Suppressor macrophage treated with lipopolysaccharide for 4 hours (primary cell): ENCODE results near the gene ZNF536.
"Not testable (repeated sequence)": the region's sequence is repeated elsewhere in the genome, so short reads cannot be mapped to it uniquely, and the experiment has no call there.

Experiments
- DNase-seq: peaks from one replicate; pipeline ENCODE4 v3.0.0-alpha.2; 2020

Gene ZNF536

DNA sequence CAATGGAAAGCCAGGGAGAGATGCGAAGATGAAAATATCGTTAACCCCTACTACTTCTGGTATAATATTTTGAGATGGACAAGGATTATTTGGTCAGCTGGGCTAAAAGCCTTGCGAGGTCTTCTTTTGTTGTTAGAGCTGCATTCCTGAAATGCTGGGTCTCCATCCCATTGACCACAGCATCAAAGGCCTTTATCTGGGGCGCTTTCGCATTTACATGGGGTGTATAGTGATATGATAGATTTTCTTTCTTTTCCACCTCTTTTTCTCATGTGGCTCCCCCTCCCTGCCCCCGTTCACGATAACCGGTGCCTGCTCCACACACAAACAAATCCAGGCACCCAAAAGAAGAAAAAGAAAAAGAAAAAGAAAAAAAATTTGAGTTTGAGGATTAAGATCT is 77.5 kb downstream of the ZNF536 start:
- DNase-seq: no peak

DNA sequence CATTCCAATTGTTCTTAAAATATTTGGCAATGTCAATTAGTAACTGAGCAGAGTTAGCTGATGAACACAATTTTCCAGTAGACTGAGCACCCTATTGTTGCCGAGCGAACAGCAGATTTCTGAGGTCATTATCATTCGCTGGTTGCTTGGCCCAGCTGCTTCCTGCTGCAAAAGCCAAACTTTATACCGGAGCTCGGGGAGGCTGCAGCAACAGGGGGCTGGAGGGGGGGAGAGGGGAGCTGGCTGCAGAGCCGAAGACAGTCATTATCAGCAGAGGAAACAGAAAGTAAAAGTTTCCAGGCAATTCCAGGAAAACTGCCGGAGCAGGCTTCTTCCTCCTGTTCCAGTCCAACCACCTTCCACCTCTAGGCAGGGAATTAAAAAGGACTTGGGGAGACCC is 77.9 kb downstream of the ZNF536 start:
- DNase-seq: no peak

DNA sequence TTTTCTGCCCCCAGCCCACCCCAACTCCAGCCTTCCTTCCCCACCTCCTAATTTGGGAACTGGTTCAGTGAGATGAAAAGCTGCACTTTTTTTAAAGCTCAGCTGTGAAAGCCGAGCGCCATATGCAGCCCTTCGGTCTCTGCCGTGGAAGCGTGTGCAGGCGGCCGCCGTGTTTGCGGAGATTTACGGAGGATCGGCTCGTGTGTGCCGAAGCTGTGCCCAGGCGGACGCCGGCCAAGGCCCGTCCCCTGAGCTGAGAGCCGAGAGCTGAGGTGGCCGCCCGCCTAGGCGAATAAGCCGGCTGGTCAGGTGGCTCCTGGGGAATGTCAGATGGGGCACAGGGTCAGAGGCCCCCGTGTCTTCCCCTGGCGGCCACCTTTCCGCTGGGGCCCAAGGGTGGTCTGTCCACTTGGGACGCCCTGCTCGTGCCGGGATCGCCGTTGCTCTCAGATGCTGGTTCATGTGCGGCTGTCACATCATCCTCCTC is 78.7 kb downstream of the ZNF536 start:
- no peak for DNase-seq

DNA sequence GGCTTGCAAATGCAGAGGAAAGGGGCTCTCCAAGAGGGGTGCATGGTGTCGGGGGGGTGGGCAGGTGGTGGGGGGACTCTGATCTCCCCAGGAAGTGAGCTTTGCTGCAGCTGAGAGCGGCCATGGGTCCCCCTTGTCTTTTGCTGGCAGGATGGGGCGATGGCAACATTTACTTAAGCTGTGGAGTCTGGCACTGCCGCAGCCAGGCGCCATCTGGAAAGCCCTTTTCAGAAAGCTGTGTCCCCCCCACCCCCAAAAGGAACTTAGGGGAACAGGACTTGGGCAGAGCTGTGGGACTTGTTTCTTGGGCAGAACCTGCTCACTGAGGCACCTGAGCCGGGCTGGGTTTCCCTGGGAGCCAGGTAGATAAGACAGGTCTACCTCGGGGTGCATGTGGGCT is 80.7 kb downstream of the ZNF536 start:
- no peak for DNase-seq

DNA sequence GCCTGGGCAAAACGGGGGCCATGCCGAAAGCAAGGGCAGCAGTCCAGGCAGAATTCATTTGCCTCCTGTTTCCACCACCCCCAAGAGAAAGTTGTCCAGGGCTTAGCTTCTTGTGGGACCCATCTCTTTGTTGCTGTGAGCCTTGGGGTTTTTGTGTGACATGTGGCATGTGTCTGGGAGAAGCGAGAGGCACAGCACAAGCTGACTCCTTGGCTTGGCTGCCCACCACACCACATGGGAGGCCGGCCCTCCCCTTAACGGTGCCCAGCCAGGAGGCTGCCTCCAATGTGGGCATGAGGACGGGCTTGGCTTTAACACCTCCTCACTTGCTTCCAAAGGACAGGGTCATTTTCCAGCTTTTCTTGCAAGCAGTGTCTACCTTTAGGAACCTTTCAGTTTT is 81.6 kb downstream of the ZNF536 start:
- no peak for DNase-seq

DNA sequence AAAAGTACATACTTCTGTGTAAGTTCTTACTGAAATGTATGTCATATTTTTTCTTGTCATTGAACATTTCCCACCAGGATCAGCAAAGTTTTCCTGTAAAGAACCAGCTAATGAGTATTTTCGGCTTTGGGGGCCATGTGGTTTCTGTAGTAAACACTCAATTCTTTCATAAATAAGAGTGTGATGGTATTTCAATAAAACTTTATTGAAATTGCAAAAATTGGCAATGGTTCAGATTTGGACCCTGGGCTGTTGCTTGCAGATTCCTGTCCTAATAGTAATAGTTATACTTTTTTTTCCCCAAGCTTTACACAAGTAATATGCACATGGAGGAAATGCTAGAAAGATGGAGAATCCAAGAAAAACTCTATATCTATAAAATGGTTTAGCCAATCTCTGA is 83.7 kb downstream of the ZNF536 start:
- no peak for DNase-seq

DNA sequence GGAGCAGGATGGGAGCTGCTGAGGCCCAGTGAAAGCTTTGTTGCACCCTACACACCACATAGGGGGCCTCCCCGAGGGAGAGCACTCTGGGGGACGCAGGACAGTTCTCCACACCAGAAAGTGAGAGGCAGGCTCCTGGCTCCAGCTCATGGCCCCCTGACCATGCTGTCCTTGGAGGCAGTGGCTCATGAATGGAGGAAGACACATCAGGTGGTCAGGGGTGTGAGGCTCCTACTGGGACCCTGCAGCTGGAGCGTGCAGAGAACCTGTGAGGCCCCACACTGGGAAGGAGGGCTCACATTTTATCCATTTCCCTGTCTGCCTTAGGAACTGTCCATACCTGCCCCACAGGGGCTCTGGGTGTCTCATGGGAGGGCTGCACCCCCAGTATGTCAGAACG is 85.3 kb downstream of the ZNF536 start:
- DNase-seq: no peak

DNA sequence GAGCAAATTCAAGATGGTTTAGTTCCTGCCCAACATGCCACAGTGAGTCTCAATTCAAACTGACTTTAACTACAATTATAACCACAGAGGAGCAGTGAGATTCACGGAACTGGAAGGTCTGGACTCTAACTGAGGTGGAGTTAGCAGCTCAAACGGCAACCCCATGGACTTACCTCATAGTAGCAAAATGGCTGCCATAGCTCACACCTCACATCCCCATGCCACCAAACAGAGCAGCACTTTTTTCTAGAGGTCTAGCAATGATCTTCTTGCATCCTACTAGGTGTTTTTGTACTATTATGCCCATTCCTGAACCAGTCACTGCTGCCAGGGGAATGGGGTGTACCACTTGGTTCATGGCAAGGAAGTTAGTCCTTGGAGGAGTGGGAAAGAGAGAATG is 87.7 kb downstream of the ZNF536 start:
- no peak for DNase-seq

DNA sequence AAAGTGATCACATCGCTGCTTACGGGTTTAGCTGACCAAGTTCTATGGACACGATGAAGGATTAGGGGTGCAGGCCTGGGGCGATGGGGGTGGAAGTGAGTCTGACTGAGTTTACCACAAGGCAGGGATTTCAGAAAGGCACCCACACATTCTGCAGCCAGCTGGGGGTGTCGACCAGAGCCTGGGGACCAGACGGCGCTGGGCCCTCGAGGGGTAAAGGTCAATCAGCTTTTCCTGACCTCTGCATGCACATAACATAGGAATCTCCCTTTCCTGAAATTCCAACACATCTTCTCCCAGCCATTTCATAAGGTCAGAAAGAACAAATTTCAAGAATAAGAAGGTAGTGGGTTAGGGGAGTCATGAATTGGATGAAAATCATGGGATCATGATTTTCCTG is 92.0 kb downstream of the ZNF536 start:
- DNase-seq: no peak

DNA sequence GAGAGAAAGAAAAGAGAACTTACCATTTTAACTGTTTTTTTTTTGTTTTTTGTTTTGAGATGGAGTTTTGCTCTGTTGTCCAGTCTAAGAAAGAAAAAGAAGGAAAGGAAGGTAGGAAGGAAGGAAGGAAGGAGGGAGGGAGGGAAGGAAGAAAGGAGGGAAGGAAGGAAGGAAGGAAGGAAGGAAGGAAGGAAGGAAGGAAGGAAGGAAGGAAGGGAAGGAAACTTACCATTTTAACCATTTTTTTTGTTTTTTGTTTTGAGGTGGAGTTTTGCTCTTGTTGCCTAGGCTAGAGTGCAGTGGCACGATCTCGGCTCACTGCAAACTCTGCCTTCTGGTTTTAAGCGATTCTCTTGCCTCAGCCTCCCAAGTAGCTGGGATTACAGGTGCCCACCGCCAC is 94.4 kb downstream of the ZNF536 start:
- DNase-seq: not testable (repeated sequence)

DNA sequence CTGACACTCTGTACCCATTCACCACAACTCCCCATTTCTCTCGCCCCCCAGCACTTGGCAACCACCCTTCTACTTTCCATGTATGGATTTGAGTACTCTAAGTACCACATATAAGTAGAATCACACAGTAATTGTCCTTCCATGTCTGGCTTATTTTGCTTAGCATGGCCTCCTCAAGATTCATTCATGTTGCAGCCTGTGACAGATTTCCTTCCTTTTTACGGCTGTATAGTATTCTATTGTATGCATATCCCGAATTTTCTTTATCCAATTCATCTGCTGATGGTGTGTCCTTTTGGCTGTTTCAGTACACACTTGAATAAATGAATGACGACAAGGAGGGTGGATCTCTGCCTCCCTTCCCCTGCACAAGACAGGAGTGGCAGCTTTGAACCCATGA is 95.1 kb downstream of the ZNF536 start:
- no peak for DNase-seq

DNA sequence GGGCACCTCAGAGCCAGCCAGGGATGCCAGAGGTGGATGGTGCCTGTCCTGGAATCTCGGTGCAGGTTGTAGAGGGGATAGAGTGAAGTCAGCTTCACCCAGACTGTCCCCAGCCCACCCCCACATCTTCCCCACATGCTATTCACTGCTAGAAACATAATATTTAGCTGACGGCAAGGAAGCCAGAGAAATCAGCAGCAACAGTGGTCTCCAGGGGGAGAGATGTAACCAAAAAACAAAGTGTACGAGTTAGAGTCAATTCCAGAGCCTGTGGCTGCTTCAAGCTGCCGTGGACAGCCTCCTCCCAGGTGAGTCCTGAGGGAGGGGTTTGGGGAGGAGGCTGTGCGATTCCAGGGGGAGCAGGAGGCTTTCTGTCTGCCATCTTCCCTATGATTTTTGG is 97.6 kb downstream of the ZNF536 start:
- DNase-seq: no peak

DNA sequence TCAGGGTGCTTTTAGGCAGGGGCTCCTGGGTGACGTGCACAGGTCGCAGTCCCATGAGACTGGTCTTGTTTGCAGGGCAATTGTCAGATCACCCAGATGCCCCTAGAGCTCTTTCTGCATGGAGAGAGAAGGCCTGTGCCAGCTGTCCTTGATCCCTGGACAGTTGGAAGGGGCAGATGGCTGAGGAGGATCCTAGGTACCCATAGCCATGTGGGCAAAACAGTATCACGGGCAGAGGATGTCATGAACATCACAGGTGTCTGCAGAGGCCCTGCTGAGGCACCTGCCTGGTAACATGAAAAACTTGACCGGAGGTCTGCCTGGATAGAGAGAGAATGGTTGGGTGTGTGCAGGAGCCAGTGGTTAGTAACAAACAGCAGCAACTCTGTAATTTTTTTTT is 99.3 kb downstream of the ZNF536 start:
- no peak for DNase-seq

DNA sequence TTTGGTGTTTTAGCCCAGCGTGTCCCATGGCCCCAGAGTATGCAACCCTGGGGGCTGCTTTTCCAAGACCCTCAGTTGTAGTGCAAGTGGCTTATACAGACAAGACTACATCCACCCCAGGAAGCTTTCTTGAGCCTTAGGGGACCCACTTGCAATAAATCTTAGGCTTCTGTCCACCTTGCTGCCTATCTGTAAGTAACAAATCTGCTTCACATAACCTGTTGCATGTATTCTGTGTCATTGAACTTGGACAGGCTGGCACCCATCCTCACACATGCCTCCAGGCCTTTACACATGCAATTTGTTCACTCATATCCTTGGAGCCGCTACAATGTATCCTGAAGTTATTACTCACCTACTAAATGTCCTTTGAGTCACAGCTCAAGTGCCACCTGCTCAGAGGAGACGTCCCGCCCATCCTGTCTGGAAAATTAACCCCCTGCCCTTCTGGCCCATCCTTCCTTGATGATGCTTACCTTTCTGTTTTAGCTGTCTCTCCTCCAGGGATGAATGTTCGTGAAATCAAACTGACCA is 101.2 kb downstream of the ZNF536 start:
- no peak for DNase-seq

DNA sequence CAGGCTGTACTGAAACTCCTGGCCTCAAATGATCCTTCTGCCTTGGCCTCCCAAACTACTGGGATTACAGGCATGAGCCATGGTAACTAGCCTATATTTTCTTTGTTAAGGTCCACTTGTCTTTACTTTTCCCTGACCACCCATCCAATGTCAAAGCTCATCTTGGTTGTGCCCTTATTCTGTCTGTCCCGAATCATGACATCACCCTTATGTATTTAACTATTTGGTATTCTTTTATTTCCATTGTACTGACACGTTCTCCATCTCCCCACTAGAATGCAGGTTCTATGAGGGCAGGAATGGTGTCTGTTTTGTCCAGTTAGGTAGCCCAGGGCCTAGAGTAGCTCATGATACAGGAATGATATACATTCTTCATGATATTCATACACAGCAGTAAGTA is 104.8 kb downstream of the ZNF536 start:
- no peak for DNase-seq

DNA sequence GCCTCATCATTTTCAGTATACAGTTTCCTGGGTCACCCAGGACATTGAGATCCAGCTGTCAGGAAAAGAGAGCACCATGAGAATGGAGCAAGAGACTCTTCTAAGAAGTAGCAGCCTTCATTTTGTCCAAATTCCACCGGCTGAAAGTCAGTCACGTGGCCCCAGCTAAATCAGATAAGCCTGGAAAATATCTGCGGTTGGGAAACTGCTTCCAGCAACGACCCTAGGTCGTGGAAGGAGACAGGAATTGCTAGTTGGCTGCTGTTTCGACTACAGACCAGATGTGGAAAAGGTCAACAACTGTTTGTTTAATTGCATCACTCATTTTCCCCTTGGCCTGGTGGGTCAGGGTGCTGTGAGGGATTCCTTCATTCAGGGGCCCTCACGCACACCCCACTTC is 107.0 kb downstream of the ZNF536 start:
- no peak for DNase-seq

DNA sequence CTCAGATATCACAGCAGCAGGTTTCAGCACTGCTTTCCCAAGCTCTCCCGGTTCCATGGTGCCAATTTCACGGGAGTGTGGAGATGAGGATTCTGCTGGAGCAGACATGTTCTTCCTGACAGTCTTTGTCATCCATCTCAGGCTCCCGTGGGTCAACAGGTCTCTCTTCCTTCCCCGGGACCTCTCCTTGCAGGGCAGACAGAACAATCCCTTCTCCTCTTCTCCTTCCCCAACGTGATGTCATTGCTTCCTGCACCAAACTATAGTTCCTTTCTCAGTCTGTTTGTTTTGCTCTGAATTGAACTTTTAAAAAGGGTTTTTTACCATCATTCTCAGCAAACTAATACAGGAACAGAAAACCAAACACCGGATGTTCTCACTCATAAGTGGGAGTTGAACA is 107.9 kb downstream of the ZNF536 start:
- no peak for DNase-seq

DNA sequence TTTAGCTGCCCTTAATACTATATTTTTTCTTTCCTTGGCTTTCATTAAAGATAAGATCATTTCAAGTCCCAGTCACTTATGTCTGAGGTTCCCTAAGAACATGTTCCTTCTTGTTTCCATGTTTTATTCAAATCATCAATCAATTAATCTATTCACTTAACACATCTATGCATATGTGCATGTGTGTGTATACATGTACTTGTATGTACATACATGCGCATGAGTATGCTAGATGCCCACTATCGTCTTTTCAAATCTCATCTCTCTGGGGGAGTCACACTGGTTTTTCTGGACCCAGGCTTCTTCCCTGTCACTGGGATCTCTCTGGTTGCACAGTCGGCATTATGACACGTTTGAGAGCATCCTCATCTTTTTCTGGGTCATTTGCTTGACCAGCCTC is 108.9 kb downstream of the ZNF536 start:
- no peak for DNase-seq

DNA sequence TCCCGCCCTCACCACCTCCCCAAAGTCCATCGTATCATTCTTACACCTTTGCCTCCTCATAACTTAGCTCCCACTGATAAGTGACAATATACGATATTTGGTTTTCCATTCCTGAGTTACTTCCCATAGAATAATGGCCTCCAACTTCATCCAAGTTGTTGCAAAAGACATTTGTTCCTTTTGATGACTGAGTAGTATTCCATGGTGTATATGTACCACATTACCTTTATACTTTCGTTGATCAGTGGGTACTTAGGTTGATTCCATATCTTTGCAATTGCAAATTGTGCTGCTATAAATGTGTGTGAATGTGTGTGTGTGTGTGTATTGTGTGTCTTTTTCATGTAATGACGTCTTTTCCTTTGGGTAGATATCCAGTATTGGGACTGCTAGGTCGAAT is 109.6 kb downstream of the ZNF536 start:
- DNase-seq: no peak

DNA sequence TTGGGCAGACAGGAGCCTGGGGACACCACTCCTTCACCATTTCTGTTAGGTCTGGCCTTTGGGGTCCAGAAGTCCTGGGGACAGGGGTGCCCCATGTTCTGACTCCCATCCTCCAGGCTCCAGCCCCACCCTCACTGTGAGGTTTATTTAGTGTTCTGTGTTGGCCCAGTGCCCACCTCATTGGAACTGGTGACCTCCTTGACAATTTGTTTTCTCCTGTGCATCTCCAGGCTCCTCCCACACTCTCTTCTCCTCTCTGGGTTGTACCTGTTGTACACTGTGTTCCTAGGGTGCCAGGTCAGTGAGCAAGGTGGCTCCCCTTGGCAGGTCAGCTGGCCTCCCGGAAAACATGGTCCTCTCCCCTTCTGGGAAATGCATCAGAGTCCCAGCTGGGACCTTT is 110.8 kb downstream of the ZNF536 start:
- no peak for DNase-seq

DNA sequence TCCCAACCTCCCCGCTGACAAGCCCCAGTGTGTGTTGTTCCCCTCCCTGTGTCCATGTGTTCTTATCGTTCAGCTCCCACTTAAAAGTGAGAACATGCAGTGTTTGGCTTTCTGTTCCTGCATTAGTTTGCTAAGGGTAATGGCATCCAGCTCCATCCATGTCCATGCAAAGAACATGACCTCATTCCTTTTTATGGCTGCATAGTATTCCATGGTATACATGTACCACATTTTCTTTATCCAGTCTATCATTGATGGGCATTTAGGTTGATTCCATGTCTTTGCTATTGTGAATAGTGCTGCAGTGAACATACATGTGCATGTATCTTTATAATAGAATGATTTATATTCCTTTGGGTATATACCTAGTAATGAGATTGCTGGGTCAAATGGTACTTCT is 114.1 kb downstream of the ZNF536 start:
- not testable (repeated sequence) for DNase-seq

DNA sequence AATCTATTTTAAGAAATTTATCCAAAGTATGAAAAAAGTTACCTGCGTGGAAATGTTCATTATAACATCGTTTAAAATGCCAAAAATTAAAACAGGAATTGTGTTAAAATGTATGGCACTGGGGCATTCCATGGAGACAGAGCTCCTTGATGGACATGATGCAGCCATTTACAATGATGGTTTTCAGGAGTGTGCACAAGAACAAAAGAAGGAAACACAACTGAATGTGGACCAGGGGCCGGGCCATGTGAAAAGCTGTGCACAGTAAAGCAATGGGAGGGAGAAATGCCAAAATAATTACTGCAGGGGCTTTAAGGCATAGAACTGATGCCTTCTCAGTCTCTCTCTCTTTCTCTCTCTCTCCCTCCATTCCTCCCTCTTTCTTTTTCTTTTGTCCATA is 115.0 kb downstream of the ZNF536 start:
- DNase-seq: no peak

DNA sequence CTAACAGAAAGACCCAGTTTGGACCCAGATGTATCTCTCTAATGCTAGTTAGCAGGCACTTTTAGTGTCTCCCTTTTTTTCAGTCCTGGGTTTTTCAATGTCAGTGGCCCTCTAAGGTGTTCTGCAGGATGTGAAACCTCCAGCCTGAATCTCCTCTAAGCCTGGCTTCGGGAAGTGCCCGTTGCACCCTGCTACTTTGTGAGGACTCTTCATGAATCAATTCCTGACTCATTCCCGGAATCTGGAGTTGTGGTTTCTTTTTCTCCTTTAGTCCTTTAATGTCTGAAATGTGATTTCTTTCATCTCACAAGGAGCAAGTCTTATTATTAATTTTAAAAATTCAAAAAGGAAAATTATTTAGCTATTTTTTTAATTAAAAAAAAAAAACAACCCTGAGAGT is 116.0 kb downstream of the ZNF536 start:
- DNase-seq: no peak

DNA sequence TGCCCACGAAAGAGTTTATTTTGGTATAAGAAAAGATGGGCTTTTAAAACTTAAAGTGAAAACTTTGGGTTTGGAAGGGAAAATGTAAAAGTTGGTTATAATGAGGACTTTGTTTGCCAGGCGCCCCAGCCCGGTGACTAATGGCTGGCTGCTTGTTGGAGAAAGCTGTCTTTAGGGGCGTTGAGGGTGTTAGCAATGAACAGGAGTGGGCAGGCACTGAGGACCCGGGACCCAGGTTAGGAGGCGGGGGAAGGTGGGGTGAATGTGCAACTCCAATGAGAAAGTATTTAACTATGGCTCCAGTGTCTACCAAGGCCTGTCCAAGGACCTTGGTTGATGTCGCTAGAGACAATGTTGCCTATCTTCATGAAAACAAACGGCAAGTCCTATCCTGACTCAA is 118.6 kb downstream of the ZNF536 start:
- no peak for DNase-seq

DNA sequence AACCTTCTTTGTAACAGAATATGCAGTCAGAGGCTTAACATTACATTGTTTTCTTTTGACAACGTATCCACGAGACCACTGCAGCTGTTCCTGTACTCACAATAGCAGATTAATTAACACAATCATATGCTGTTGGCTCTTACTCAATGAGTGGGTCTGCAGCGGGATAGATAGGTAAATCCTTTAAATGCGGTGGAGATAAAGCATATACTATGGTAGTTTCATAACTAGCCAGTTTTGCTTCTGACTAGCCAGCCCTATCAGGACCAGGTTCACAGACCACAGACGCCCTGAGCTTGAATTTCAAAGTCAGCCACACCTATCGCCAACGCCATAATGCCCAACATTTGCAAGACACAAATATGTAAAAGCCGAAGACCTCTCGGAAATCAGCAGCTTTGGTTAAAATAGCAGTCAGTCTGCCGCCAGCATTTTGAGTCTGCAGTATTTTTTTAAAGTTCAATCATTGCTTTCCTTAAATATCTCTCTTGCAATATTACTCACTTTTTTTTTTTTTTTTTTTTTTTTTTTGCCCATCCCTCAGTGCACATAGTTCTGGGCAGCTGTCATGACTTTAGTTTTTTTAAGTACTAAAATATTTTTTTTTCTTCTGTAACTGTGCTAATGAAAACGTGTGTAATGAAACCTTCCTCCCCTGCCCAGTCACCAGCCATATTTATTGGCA is 120.5 kb downstream of the ZNF536 start:
- no peak for DNase-seq
